Fibroblast of skin of back (primary cell): ENCODE results near the gene RPP30.
"Not testable (repeated sequence)": the region's sequence is repeated elsewhere in the genome, so short reads cannot be mapped to it uniquely, and the experiment has no call there.

Experiments
- DNase-seq: peaks from one replicate; pipeline ENCODE4 v3.0.0-alpha.2; 2013

RPP30 gene

GRCh38 chr10:90917968-90918318, 46.2 kb downstream of the RPP30 start:
- no peak for DNase-seq

- DNase-seq, result no peak
These were observed 48.2 kb downstream of the RPP30 start for GRCh38 chr10:90919683-90920574.

- peak; percentile 98 for DNase-seq
These were observed 49.4 kb downstream of the RPP30 start, which contains the start of gene ANKRD1 for GRCh38 chr10:90920986-90921666. ANKRD1 (minus strand) TSS chr10:90921087; CDS start chr10:90921027, 60 bp downstream.

- no peak for DNase-seq
These were observed 50.1 kb downstream of the RPP30 start for GRCh38 chr10:90921906-90922305.

- DNase-seq, result no peak
These were observed 51.4 kb downstream of the RPP30 start for GRCh38 chr10:90923111-90923731.

- DNase-seq, result no peak
These were observed 52.8 kb downstream of the RPP30 start for GRCh38 chr10:90924552-90924951.

GRCh38 chr10:90925079-90926029, 53.6 kb downstream of the RPP30 start:
- no peak for DNase-seq

GRCh38 chr10:90927293-90927692, 55.5 kb downstream of the RPP30 start:
- no peak for DNase-seq

- no peak for DNase-seq
These were observed 57.4 kb downstream of the RPP30 start for GRCh38 chr10:90929179-90929578.

- peak; percentile 94 for DNase-seq
These were observed 58.5 kb downstream of the RPP30 start for GRCh38 chr10:90930070-90930837.

- peak; percentile 100 for DNase-seq
These were observed 59.4 kb downstream of the RPP30 start for GRCh38 chr10:90930971-90931871.

- DNase-seq, result peak; percentile 42
These were observed 64.0 kb downstream of the RPP30 start for GRCh38 chr10:90935581-90936275.

GRCh38 chr10:90936276-90936659, 64.5 kb downstream of the RPP30 start:
- no peak for DNase-seq

- DNase-seq, result peak; percentile 75
These were observed 66.0 kb downstream of the RPP30 start for GRCh38 chr10:90937645-90938258.

- DNase-seq, result no peak
These were observed 67.3 kb downstream of the RPP30 start for GRCh38 chr10:90939116-90939515.

- no peak for DNase-seq
These were observed 67.9 kb downstream of the RPP30 start for GRCh38 chr10:90939648-90940047.

- not testable (repeated sequence) for DNase-seq
These were observed 71.2 kb downstream of the RPP30 start for GRCh38 chr10:90942980-90943379.

- DNase-seq, result no peak
These were observed 73.0 kb downstream of the RPP30 start for GRCh38 chr10:90944749-90945148.

- DNase-seq, result no peak
These were observed 73.8 kb downstream of the RPP30 start for GRCh38 chr10:90945491-90946070.
